HG03095 (cell line): ENCODE measurements around the gene F11.
"Not testable (repeated sequence)": the region's sequence is repeated elsewhere in the genome, so short reads cannot be mapped to it uniquely, and the experiment has no call there.

Experiments
- ATAC-seq: cut with Tn5 transposase; IDR thresholded peaks from one replicate; pipeline ENCODE4 v1.9.1; 2021; ENCODE audit warnings: moderate library complexity; ENCODE audit not compliant: unreplicated experiment

The F11 gene

DNA sequence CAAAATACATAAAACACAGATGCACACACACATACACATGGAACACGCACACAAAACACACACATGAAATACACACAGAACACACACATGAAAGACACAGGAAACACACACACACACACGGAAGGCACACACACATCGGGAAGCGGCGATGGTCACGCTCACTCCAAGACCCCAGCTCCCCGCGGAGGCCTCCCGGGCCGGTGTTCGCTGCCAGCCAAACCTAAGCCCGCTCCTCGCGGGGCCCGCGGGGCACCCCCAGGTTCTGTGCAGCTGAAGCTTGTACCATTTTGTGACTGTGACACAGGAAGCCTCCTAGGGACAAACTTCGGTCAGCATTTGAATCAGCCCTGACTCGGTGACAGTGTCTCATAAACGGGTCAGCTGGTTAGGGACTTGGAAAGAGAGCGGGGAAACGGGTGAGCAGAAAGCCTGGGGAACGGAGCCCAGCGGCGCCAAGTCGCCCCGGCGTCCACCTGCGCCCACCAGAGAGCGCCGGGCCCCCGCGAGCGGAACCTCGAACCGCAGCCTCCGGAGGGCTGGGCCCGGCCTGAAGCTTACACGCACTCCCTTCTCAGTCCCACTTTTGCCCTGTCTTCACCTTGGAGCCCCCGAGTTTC, 32.1 kb downstream of the F11 start:
- no peak for ATAC-seq

DNA sequence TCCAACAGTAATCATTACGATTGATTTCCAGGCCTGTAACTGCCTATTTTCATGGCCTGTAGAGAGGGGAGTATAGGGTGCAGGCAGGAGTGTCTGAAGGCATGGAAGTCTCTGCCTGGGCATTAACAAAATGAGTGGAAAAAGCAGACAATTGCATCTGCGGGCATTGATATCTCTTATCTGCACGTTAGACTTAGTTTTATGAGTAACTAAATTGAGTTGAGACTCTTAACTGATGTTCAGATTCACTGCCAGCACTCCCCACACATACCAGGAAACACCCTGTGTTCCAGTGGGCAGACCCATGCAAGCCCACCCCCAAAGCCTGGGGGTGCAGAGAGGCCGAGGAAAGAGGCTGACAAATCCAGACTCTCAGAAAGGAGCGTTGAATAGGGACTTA, 33.3 kb downstream of the F11 start:
- ATAC-seq = no peak

DNA sequence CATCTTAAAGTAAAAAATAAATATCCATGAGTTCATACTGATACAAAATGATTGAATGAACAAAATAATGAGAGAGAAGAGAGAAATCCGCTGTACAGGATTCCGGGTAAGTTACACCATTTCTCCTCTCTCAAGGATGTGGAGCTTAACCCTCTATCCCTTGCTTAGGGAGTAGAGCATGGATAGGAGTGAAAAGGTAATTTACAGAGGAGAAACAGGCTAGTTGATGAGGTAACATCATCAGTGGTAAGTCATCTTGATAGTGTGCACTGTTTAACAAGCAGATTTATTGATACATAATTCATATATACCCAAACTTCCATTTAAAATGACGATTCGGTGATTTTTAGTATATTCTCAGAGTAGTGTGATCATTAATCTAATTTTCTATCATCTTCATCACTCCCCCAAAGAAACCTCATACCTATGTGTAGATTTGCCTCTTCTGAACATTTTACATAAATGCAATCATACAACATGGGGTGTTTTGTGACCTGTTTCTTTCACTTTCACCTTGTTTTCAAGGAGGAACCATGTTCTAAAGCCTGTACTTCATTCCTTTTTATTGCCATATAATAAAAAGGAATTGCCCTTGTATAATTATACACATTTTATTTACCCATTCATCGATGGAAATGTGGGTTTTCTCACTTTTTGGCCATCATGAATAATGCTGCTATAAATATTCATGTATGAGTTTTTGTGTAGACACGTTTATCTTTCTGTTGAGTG, 34.8 kb downstream of the F11 start:
- ATAC-seq = no peak

DNA sequence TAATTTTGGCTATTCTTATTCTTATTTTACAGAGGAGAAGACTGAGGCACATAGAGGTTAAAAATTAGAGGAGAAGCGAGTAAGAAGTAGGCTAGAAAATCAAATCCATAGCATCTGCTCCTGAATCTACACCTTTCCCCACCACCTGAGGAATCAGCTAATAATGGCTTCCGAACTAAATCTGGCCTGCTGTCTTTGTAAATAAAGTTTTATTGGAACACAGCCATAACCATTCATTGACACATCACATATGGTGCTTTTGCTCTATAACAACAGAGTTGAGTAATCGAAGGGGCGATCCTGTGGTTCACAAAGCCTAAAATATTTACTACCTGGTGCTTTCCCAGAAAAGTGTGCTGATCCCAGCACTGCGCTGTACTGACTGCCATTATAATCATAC, 38.2 kb downstream of the F11 start:
- ATAC-seq = no peak

DNA sequence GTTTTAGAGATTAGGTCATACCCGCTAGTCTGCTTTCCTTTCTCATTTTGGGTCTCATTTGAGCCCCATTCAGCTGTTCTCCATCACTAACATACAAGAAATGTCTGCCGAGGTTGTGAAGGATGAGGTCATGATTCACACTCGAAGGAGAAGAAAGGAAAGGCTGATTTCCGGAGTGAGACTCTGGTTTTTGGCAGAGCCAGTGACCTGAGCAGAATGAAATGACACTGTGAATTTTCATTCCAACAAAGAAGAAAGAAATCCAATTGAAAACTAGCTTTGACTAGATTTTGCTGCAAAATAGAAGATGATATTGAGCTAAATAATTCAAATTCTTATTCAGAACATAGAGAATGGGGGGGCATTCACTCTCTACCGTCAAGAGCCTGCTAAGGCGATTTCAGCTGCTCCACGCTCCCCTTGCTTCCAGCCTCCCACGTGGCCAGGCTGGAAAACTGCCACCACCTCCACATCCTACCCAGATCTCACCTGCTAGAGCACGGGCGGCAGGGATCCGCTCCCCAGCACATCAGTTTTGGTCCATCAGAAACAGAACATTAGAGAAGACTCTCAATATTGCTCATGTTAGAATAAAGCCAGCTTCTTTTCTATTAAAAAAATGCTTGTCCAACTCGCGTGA, 39.0 kb downstream of the F11 start:
- no peak for ATAC-seq

DNA sequence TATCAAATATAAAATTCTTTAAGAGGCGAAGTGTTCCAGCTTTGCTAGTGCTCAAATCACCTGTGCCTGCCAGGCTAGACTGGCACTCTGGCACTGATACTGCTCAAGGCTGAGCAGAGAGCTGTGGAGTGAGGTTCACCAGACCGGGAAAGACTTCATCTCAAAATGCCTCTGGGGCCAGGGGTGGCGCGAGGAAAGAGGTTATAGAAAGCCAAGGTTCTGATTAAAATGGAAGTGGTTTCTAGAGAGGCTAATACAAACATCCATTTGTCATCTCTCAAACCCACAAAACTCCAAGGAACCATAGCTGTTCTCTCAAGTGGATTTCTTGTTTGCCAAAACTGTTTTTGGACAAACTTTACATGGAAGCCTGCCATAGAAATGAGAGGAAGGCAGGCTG, 41.5 kb downstream of the F11 start:
- ATAC-seq = no peak

DNA sequence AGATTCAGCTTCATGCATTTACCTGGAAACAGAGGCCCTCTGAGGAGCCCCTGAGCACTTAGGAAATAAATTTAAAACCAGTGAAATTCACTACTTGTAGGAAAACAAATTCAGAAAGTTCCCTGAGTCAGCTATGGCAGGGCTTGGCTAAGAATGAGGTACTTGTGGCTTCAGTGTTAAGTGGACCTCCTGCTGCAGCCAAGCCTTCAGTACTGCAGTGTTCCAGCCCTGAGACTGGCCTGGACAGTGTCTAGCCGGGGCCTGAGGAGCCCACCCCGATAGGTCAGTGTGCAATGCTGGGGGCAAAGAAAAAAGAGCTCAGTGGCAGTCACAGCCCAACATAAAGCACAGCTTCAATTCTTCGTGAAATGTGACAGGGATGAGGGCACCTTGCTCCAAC, 41.9 kb downstream of the F11 start:
- no peak for ATAC-seq

DNA sequence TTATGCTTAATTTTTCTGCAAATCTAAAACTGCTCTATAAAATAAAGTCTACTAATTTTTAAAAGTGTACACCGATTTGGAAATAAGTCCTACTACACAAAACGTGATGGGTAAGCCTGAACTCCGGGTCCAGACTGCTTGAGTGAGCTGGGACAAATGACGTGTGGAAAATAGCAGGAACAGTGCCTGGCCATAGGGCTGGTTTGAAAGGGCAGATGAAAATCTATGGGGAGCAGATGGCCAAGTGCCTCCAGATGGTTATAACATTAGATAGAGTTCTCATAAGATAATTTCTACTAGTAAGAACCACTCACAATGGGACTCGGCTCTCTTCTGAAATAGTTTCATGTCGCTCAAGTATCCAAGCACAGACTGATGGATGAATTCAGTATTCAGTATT, 52.5 kb downstream of the F11 start:
- no peak for ATAC-seq

DNA sequence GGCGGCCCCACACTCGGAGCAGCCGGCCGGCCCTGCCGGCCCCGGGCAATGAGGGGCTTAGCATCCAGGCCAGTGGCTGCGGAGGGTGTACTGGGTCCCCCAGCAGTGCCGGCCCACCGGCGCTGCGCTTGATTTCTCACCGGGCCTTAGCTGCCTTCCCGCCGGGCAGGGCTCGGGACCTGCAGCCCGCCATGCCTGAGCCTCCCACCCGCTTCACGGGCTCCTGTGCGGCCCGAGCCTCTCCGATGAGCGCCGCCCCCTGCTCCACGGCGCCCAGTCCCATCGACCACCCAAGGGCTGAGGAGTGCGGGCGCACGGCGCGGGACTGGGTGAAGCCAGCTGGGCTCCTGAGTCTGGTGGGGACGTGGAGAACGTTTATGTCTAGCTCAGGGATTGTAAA, 58.7 kb downstream of the F11 start:
- not testable (repeated sequence) for ATAC-seq

DNA sequence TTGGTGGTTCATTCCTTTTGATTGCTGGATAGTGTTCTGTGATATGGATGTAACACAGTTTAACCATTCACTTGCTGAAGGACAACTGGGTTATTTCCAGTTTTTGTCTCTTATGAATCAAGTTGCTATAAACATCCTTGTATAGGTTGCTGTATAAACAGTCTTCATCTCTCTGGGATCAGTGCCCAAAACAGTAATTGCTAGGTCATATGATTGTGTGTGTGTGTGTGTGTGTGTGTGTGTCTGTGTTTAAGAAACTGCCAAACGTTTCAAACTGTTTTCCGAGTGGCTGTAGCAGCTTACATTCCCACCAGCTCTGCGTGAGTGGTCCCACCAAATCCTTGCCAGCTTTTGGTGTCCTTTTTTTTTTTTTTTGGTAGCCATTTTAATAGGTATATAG, 60.4 kb downstream of the F11 start:
- ATAC-seq = no peak

DNA sequence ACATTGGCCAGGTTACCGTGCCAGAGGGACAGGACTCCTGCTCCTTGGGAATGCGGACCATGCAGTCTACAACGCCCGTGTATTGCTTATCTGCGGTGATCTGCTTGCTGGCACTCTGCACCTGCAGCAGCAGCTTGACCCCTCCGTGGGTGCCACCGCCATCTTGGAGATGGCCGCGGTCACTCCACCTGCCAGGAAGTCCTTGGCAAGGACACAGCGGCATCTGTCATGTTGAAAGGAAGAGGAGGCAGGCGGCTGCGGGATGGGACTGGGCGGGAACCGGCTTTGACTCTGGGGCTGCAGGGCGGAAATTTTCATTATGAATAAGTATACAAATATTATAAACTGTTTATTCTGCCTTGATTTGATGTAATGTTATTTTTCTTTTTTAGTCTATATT, 63.4 kb downstream of the F11 start:
- ATAC-seq = no peak

DNA sequence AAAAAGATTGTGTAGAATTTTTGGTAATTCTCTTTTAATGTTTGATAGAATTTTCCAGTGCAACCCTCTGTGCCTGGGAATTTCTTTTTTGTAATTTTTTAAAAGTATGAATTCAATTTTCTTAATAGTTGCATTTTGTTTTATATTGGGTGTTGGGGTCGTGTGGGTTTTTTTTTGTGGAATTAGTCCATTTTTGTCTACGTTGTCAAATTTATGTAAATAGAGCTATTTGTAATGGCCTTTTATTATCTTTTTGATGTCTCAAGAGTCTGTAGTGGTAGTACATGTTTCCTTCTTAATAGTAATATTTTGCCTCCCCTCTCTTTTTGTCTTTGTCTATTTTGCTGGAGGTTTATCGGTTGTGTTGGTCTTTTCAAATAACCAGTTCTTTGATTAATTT, 64.4 kb downstream of the F11 start:
- no peak for ATAC-seq

DNA sequence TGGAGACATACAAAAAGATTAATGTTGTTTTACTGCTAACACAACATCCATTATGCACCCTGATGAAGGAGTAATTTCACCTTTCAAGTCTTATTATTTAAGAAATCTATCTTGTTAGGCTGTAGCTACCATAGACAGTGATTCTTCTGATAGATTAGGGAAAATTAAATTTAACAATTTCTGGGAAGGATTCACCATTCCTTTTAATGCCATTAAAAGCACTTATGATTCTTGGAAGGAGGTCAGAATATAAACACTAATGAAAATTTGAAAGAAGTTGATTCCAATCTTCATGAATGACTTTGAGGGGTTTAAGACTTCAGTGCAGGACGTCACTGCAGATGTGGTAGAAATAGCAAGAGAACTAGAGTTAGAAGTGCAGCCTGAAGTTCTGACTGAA, 69.8 kb downstream of the F11 start:
- no peak for ATAC-seq
